Mesothelial cell of epicardium (in vitro differentiated cells): ENCODE measurements around the gene HNRNPAB. TPM values are rescaled to one million over a fixed set of nuclear protein-coding genes. Genes with fewer than 3 reads are reported as not detected.
A peak's percentile ranks its signal among the peaks of the same experiment; 100 is the strongest.

Experiments used
- DNase-seq, 2 experiments: peaks; one replicate each; pipeline ENCODE4 v3.0.0; 2021; ENCODE audit warnings: low spot score in 2 of 2; ENCODE audit not compliant: unreplicated experiment in 2 of 2
- H3K27ac Mint-ChIP-seq: 2 replicates; pipeline ENCODE4 v1.8.0; 2021; ENCODE audit warnings: mixed read lengths
- H3K27me3 Mint-ChIP-seq: 2 replicates; pipeline ENCODE4 v1.8.0; 2021; ENCODE audit warnings: low read depth, mixed read lengths
- H3K36me3 Mint-ChIP-seq: 2 replicates; pipeline ENCODE4 v1.8.0; 2021; ENCODE audit warnings: mixed read lengths
- H3K4me1 Mint-ChIP-seq: 2 replicates; pipeline ENCODE4 v1.8.0; 2021; ENCODE audit warnings: mixed read lengths
- H3K4me3 Mint-ChIP-seq: 2 replicates; pipeline ENCODE4 v1.8.0; 2021; ENCODE audit warnings: mild to moderate bottlenecking, moderate library complexity, mixed read lengths
- H3K9me3 Mint-ChIP-seq: 2 replicates; pipeline ENCODE4 v1.8.0; 2021; ENCODE audit warnings: mixed read lengths
- CTCF ChIP-seq: fragments of 200-600 bp; sonication (generic); IDR thresholded peaks from one replicate; pipeline ENCODE4 v1.5.0; 2021; ENCODE audit warnings: antibody characterized with exemption; ENCODE audit not compliant: unreplicated experiment
- total RNA-seq: library from RNA; stranded (reverse); gene quantifications from 3 replicates; pipeline ENCODE4 v1.2.1, GENCODE V29; 2021

Gene HNRNPAB
- total RNA-seq, 1 donor from 2014 or later: 204 TPM

DNA sequence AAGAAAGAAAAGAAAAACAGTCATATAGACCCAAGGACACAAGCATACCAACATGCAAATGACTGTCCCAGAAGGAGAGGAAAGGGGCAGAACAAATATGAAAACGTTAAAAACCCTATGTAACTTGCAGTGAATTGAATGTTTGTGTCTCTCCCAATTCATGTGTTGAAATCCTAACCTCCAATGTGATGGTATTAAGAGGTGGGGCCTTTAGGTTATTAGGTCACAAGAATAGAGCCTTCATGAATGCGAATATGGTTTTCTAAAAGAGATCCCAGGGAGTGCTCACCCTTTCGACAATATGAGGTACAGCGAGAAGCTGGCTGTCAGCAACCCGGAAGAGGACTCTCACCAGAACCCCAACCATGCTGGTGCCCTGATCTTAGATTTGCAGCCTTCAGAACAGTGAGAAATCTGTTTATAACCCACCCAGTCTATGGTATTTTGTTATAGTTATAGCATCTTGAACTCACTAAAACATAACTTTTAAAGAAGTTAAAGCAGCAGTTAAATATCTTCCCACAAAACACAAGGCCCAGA lies 14.0 kb downstream of the HNRNPAB start:
- Mint-ChIP-seq H3K4me1 (peaks cover 2% of the 10 kb centered on the region), H3K27ac (peak overlapping the region; percentile 30), H3K36me3 (peaks cover 25% of the 10 kb centered on the region), H3K4me3 (no peak overlapping the region), H3K9me3 (no peaks in the 10 kb centered on the region), H3K27me3 (no peaks in the 10 kb centered on the region)
- no peak for TF ChIP-seq CTCF
- DNase-seq: no peak

- Mint-ChIP-seq H3K4me1 (peaks cover 2% of the 10 kb centered on the region), H3K4me3 (no peak overlapping the region), H3K9me3 (no peaks in the 10 kb centered on the region), H3K27ac (peak overlapping the region; percentile 30), H3K27me3 (no peaks in the 10 kb centered on the region), H3K36me3 (peaks cover 24% of the 10 kb centered on the region)
- no peak for DNase-seq
- no peak for TF ChIP-seq CTCF
These were observed 14.5 kb downstream of the HNRNPAB start for GRCh38 chr5:178218827-178219226.

DNA sequence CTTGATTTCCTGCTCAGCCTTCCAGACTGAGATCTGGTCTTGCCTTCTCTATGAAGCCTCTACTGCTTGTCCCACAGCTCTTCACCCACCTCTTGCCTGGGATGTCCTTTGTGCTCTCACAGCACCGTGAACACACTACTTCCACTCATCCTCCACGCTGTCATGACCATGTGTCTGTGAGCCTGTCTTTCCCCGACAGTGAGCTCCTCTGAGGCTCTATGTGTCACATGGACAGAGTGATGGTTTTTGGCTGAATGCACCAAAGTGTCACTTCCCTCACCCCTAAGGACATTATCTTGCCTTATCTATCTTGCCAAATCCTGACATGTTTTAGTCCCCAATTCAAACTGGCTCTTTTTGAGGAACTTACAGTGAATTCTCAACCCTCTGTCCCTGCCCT lies 16.9 kb downstream of the HNRNPAB start:
- H3K27me3 Mint-ChIP-seq: no peaks in the 10 kb centered on the region
- H3K4me1 Mint-ChIP-seq: peaks cover 2% of the 10 kb centered on the region
- no peak for DNase-seq
- H3K27ac Mint-ChIP-seq: no peak overlapping the region
- no peak for TF ChIP-seq CTCF
- peaks cover 24% of the 10 kb centered on the region for H3K36me3 Mint-ChIP-seq
- H3K4me3 Mint-ChIP-seq: no peak overlapping the region
- no peaks in the 10 kb centered on the region for H3K9me3 Mint-ChIP-seq

DNA sequence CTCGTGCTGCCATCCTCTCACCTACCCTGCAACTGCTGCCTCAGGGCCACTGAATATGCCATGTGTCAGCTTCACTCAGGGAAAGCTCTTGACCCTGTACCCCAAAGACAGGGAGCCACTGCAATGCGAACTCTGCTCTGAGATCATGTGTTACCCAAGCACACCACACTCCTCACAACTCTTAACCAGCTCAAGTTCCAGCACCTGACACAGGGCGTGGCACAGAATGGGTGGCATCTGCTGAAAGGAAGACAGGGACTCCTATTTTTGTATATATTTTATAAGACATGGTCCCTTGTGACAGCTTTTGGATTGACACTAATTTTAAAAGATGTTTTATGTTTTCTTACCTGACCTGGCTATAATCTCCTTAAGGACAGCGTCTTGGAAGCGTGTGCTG lies 17.5 kb downstream of the HNRNPAB start:
- Mint-ChIP-seq H3K36me3 (peaks cover 26% of the 10 kb centered on the region), H3K27me3 (no peaks in the 10 kb centered on the region), H3K9me3 (no peaks in the 10 kb centered on the region), H3K4me1 (peaks cover 2% of the 10 kb centered on the region), H3K4me3 (no peak overlapping the region), H3K27ac (no peak overlapping the region)
- DNase-seq: no peak
- TF ChIP-seq CTCF: no peak

- no peak for TF ChIP-seq CTCF
- Mint-ChIP-seq H3K36me3 (peaks cover 31% of the 10 kb centered on the region), H3K4me1 (peaks cover 2% of the 10 kb centered on the region), H3K27me3 (no peaks in the 10 kb centered on the region), H3K27ac (no peak overlapping the region), H3K4me3 (no peak overlapping the region), H3K9me3 (peaks cover 3% of the 10 kb centered on the region)
- no peak for DNase-seq
These were observed 18.0 kb downstream of the HNRNPAB start for GRCh38 chr5:178222292-178222691.
